Effector memory CD8-positive, alpha-beta T cell (primary cell): ENCODE data around the gene LMTK2.

ENCODE experiments used
- ATAC-seq: fragments of 150-1000 bp; cut with Tn5 transposase; replicated peaks from 2 replicates; pipeline ENCODE4 v1.10.0; 2021; ENCODE audit warnings: mild to moderate bottlenecking, moderate library complexity
- DNase-seq, 3 experiments: peaks; one replicate each; pipeline ENCODE4 v3.0.0; 2021
- H3K27ac Mint-ChIP-seq, 2 donors: one replicate each; pipeline ENCODE4 v1.8.0; 2022; ENCODE audit warnings: mild to moderate bottlenecking in 2 of 2, mixed read lengths in 2 of 2, moderate library complexity in 2 of 2
- H3K27me3 Mint-ChIP-seq, 2 donors: one replicate each; pipeline ENCODE4 v1.8.0; 2022; ENCODE audit warnings: mixed read lengths in 2 of 2
- H3K36me3 Mint-ChIP-seq: one replicate; pipeline ENCODE4 v1.8.0; 2022; ENCODE audit warnings: mild to moderate bottlenecking, moderate library complexity, mixed read lengths; ENCODE audit not compliant: insufficient read depth
- H3K4me1 Mint-ChIP-seq, 2 donors: one replicate each; pipeline ENCODE4 v1.8.0; 2022; ENCODE audit warnings: low read depth in 2 of 2, mixed read lengths in 2 of 2
- H3K4me3 Mint-ChIP-seq, 2 donors: one replicate each; pipeline ENCODE4 v1.8.0; 2022; ENCODE audit warnings: mild to moderate bottlenecking in 2 of 2, mixed read lengths in 2 of 2, moderate library complexity in 2 of 2
- H3K9me3 Mint-ChIP-seq, 2 donors: one replicate each; pipeline ENCODE4 v1.8.0; 2022; ENCODE audit warnings: mixed read lengths in 2 of 2

LMTK2 gene

GRCh38 chr7:98134420-98135228, 28.0 kb downstream of the LMTK2 start:
- Mint-ChIP-seq H3K4me1 (peaks cover 39 to 53% of the 10 kb centered on the region in 2 donors), H3K27ac (no peak overlapping the region), H3K36me3 (peaks cover 29% of the 10 kb centered on the region), H3K27me3 (no peaks in the 10 kb centered on the region), H3K4me3 (peak overlapping the region in 1 of 2 donors; percentile 79), H3K9me3 (no peaks in the 10 kb centered on the region)
- ATAC-seq (no peak), DNase-seq (no peak)

GRCh38 chr7:98135984-98136383, 29.3 kb downstream of the LMTK2 start:
- H3K27me3 Mint-ChIP-seq: no peaks in the 10 kb centered on the region
- no peak for ATAC-seq
- H3K4me1 Mint-ChIP-seq: peaks cover 33 to 40% of the 10 kb centered on the region in 2 donors
- H3K36me3 Mint-ChIP-seq: peaks cover 32% of the 10 kb centered on the region
- DNase-seq: no peak
- H3K27ac Mint-ChIP-seq: no peak overlapping the region
- H3K4me3 Mint-ChIP-seq: no peak overlapping the region
- H3K9me3 Mint-ChIP-seq: no peaks in the 10 kb centered on the region

- Mint-ChIP-seq H3K36me3 (peaks cover 31% of the 10 kb centered on the region), H3K4me1 (peaks cover 28 to 35% of the 10 kb centered on the region in 2 donors), H3K9me3 (no peaks in the 10 kb centered on the region), H3K4me3 (no peak overlapping the region), H3K27ac (no peak overlapping the region), H3K27me3 (no peaks in the 10 kb centered on the region)
- DNase-seq (no peak), ATAC-seq (no peak)
These were observed 29.8 kb downstream of the LMTK2 start for GRCh38 chr7:98136423-98136822.

GRCh38 chr7:98137134-98137825, 30.6 kb downstream of the LMTK2 start:
- ATAC-seq (no peak), DNase-seq (no peak)
- Mint-ChIP-seq H3K4me3 (no peak overlapping the region), H3K36me3 (peaks cover 28% of the 10 kb centered on the region), H3K9me3 (no peaks in the 10 kb centered on the region), H3K27me3 (no peaks in the 10 kb centered on the region), H3K4me1 (peaks cover 21 to 27% of the 10 kb centered on the region in 2 donors), H3K27ac (no peak overlapping the region)

- no peaks in the 10 kb centered on the region for H3K27me3 Mint-ChIP-seq
- peak; percentile 18 for ATAC-seq
- H3K4me3 Mint-ChIP-seq: no peak overlapping the region
- H3K4me1 Mint-ChIP-seq: peaks cover 19 to 22% of the 10 kb centered on the region in 2 donors
- H3K36me3 Mint-ChIP-seq: peaks cover 28% of the 10 kb centered on the region
- H3K9me3 Mint-ChIP-seq: no peaks in the 10 kb centered on the region
- DNase-seq: no peak
- H3K27ac Mint-ChIP-seq: no peak overlapping the region
These were observed 31.1 kb downstream of the LMTK2 start for GRCh38 chr7:98137826-98138151.

GRCh38 chr7:98138672-98139071, 32.0 kb downstream of the LMTK2 start:
- Mint-ChIP-seq H3K9me3 (no peaks in the 10 kb centered on the region), H3K27me3 (no peaks in the 10 kb centered on the region), H3K36me3 (peaks cover 26% of the 10 kb centered on the region), H3K4me1 (peaks cover 10 to 13% of the 10 kb centered on the region in 2 donors), H3K27ac (no peak overlapping the region), H3K4me3 (no peak overlapping the region)
- ATAC-seq (no peak), DNase-seq (no peak)

GRCh38 chr7:98142658-98143057, 36.0 kb downstream of the LMTK2 start:
- no peaks in the 10 kb centered on the region for H3K27me3 Mint-ChIP-seq
- peaks cover 29% of the 10 kb centered on the region for H3K36me3 Mint-ChIP-seq
- no peak for ATAC-seq
- no peaks in the 10 kb centered on the region for H3K9me3 Mint-ChIP-seq
- H3K27ac Mint-ChIP-seq: no peak overlapping the region
- no peak for DNase-seq
- peaks cover 3 to 8% of the 10 kb centered on the region in 2 donors for H3K4me1 Mint-ChIP-seq
- H3K4me3 Mint-ChIP-seq: no peak overlapping the region

- H3K4me3 Mint-ChIP-seq: no peak overlapping the region
- H3K27ac Mint-ChIP-seq: no peak overlapping the region
- ATAC-seq: no peak
- peaks cover 16% of the 10 kb centered on the region for H3K36me3 Mint-ChIP-seq
- H3K27me3 Mint-ChIP-seq: no peaks in the 10 kb centered on the region
- H3K9me3 Mint-ChIP-seq: no peaks in the 10 kb centered on the region
- DNase-seq: no peak
- peaks cover 9% of the 10 kb centered on the region in 2 donors for H3K4me1 Mint-ChIP-seq
These were observed 41.9 kb downstream of the LMTK2 start for GRCh38 chr7:98148607-98149006.

GRCh38 chr7:98149116-98149692, 42.5 kb downstream of the LMTK2 start:
- ATAC-seq (no peak), DNase-seq (no peak)
- Mint-ChIP-seq H3K4me1 (peaks cover 9% of the 10 kb centered on the region in 2 donors), H3K36me3 (peaks cover 16% of the 10 kb centered on the region), H3K27me3 (no peaks in the 10 kb centered on the region), H3K27ac (no peak overlapping the region), H3K4me3 (no peak overlapping the region), H3K9me3 (no peaks in the 10 kb centered on the region)

- Mint-ChIP-seq H3K4me1 (peaks cover 6 to 9% of the 10 kb centered on the region in 2 donors), H3K9me3 (no peaks in the 10 kb centered on the region), H3K27ac (peak overlapping the region in 1 of 2 donors; percentile 4), H3K36me3 (peaks cover 37% of the 10 kb centered on the region), H3K27me3 (no peaks in the 10 kb centered on the region), H3K4me3 (no peak overlapping the region)
- ATAC-seq (no peak), DNase-seq (no peak)
These were observed 45.2 kb downstream of the LMTK2 start for GRCh38 chr7:98151884-98152283.

- H3K27ac Mint-ChIP-seq: no peak overlapping the region
- peaks cover 26% of the 10 kb centered on the region for H3K36me3 Mint-ChIP-seq
These were observed 50.0 kb downstream of the LMTK2 start for GRCh38 chr7:98156700-98157099.

GRCh38 chr7:98157761-98158160, 51.1 kb downstream of the LMTK2 start:
- Mint-ChIP-seq H3K4me1 (peaks cover 0 to 4% of the 10 kb centered on the region in 2 donors), H3K27me3 (no peaks in the 10 kb centered on the region)

More at GRCh38 chr7:98156700-98157099, 50.0 kb downstream of the LMTK2 start:
- Mint-ChIP-seq H3K27me3 (no peaks in the 10 kb centered on the region), H3K4me1 (peaks cover 4% of the 10 kb centered on the region in 2 donors), H3K9me3 (no peaks in the 10 kb centered on the region), H3K4me3 (no peak overlapping the region)
- DNase-seq: no peak
- ATAC-seq: no peak

GRCh38 chr7:98162758-98163157, 56.1 kb downstream of the LMTK2 start:
- Mint-ChIP-seq H3K4me3 (no peak overlapping the region), H3K27me3 (no peaks in the 10 kb centered on the region), H3K36me3 (no peaks in the 10 kb centered on the region), H3K9me3 (no peaks in the 10 kb centered on the region), H3K27ac (peak overlapping the region in 1 of 2 donors; percentile 35), H3K4me1 (peaks cover 7 to 10% of the 10 kb centered on the region in 2 donors)
- no peak for ATAC-seq
- no peak for DNase-seq

More at GRCh38 chr7:98157761-98158160, 51.1 kb downstream of the LMTK2 start:
- H3K27ac Mint-ChIP-seq: no peak overlapping the region
- DNase-seq: no peak
- H3K9me3 Mint-ChIP-seq: no peaks in the 10 kb centered on the region
- H3K4me3 Mint-ChIP-seq: no peak overlapping the region
- ATAC-seq: no peak
- H3K36me3 Mint-ChIP-seq: peaks cover 26% of the 10 kb centered on the region
